CD4-positive, alpha-beta T cell treated with Interleukin-15 for 1 hour (primary cell): ENCODE data around the gene DLGAP1.

Experiments used
- DNase-seq: peaks from one replicate; pipeline ENCODE4 v3.0.0-alpha.2; 2020

The DLGAP1 gene

DNA sequence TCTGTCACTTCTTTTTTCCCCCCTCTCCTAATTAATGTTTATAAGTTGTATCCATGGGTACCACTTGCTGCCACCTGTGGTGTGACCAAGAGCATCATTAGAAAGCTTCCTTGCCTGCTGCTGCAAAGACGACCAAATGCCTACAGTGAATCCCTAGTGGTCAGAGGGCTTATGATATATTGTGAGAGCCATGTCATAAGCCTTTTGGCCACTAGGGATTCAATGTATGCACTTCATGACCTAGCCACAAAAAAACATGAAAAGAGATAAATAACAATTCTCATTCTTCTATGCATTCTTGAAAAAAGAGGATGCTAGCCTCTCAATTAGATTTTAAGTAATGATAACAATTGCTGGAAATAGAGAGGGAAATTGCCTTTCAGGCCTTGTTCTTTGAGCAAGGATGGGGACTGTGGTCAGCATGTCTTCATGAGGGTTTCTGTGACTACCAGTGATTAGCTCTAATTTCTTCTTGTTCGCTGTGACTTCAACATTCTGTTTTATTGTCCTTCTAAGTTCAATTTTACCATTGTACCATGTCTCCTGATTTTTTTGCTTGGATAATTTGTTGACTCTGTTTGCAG is 569.8 kb downstream of the DLGAP1 start:
- no peak for DNase-seq

GRCh38 chr18:3879836-3880120 is 575.3 kb downstream of the DLGAP1 start:
- DNase-seq = no peak

- no peak for DNase-seq
Measured at GRCh38 chr18:3879114-3879835, 575.8 kb downstream of the DLGAP1 start.

GRCh38 chr18:3878401-3878800 is 576.7 kb downstream of the DLGAP1 start:
- DNase-seq = no peak

GRCh38 chr18:3877678-3878077 is 577.4 kb downstream of the DLGAP1 start:
- DNase-seq = no peak

DNA sequence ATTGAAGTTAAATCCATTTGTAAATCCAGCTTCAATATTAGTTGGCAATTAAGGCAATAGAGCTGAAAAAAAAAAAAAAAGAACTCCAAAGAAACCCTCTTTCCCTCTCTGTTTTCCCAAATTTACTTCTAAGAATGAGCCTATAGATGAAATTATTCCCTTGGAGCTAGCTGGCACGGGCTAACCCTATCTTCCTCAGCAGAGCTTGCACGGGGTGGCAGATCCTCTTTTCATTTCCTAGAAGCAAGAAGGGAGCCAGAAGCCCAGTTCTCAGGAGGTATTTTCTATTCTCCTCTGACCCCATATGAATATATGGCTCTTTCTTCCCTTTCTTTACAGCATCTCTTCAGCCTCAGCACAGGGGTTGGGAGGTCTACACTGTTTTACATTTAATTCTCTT is 579.1 kb downstream of the DLGAP1 start:
- no peak for DNase-seq

- no peak for DNase-seq
Measured at GRCh38 chr18:3875376-3875775, 579.7 kb downstream of the DLGAP1 start.

DNA sequence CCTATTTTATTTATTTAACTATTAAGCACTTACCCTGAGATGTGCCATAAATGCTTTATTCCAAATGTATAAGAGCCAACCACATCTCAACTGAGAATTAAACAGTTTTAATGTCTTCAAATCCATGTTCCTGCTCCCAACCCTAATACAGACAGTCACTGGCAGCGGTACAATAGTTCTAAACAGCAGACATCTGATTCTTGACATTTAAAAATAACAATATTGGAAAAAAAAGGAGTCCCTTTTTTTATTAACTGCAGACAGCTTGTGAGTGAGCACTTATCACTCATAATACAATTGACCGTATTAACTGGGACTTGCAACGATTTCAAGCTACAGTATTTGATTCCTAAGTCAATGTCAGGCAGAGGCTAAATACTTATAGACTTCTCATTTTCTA is 580.5 kb downstream of the DLGAP1 start:
- no peak for DNase-seq

- DNase-seq = no peak
Measured at GRCh38 chr18:3874125-3874524, 581.0 kb downstream of the DLGAP1 start.

DNA sequence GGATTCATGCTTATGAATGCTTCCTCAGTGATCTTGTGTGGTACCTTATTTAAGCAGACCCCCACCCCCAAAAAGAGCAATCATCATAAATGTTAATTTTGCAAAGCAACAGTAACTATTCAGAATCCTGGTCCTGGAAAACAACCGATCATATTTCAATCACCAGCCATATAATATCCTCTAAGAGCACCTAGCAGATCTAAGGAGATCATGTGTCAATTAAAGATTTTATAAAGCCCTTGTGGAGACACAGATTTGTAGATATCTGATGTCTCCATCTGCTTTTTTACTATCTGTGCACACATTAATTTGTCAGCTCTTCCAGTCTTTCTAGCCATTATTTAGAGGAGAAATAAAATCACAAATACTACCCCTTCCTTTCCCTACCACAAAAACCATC is 581.4 kb downstream of the DLGAP1 start:
- no peak for DNase-seq

GRCh38 chr18:3873211-3873610 is 581.9 kb downstream of the DLGAP1 start:
- DNase-seq = no peak

DNA sequence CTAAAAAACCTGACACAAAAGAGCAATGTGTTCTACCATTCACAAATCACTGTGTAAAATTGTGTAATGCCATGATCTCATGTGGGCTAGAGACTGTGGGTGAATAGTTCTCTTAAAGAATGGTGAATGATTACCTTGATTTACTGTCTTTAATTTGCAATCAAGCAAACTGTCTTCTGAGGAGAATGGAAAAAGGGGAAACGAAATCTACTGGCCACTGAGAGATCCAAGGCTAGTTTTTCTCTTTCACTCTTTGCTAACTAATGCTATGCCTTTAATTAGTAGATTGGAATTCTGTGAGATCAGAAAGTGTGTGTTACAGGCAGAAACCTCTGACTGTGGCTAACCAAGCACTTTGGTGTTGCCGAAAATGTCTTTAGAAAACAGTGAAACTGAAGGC is 582.5 kb downstream of the DLGAP1 start:
- no peak for DNase-seq

DNA sequence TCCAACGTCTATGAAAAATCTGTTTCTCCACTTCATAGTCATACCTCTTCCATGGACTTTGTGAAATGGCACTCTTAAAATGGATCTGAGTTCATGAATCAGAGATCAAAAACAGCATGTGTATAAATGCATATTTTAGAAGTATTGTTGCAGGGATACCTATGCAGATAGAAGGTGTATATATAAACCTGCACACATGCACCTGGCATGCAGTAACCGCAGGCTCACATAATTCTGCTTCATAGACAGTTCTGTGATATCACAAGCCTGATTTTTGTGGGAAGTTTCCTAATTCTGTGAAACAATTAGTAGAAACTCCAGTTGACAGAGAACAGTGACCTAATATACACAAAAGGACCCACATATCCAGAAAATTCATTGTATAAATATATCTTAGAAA is 583.4 kb downstream of the DLGAP1 start:
- DNase-seq = no peak

- no peak for DNase-seq
Measured at GRCh38 chr18:3870914-3871313, 584.2 kb downstream of the DLGAP1 start.

GRCh38 chr18:3869848-3870247 is 585.3 kb downstream of the DLGAP1 start:
- no peak for DNase-seq

DNA sequence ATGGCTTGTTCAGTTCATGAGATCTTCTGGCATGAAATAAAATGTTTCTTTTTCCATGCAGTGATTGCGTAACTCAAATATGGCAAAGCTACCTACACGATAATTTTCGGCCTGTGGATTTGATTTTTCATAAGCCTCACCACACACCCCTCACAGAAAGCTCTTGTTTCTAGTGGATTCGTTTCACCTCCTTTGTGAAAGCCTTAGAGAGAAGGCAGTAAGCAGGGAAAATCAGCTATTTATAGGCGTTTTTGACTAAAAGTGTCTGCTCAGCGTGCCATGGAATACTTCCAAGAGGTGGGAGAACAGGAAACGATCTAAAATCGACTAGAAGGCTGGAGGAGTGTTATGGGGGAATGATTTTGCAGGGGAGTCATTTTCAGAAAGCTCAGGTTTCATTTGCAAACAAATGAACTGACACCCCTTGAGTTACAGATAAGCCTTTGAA is 587.2 kb downstream of the DLGAP1 start:
- no peak for DNase-seq

DNA sequence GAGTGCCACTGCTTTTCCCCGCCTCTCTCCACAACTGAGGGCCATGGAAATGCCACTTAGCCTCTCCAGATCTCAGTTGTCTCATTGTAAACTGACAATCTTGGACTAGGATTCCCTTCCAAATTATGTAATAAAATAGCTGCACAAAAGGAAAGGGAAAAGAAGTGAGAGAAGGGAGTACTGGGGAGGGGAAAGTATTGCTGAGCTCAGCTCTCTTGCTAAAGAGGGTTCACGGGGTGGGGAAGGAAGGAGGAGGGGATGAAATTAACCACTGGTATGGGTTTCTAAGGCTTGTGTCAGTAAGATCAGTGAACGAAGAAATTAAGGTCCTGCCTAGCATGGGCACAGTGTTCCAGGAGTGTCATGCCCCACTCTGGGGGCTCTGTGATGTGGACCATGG is 587.9 kb downstream of the DLGAP1 start:
- no peak for DNase-seq

GRCh38 chr18:3864669-3865298 is 590.3 kb downstream of the DLGAP1 start:
- no peak for DNase-seq

DNA sequence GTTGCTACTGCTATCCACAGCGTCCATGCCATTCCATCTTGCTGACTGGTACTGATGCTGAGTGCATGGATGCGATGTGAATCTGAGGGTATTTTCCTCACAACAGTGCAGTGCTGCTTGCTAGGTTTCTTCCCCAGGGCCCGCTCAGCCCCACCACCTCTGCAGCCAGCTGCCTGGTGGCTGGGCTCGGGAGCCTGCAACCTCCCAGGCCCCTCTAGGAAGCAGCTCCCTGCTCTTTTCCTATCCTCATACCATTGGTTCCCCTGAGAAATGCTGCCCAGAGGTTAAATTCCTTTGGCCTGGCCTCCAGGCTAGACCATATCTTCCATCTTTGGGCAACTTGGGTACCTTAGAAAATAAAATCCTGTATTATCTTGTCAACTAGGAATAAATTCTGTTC is 591.5 kb downstream of the DLGAP1 start:
- no peak for DNase-seq

DNA sequence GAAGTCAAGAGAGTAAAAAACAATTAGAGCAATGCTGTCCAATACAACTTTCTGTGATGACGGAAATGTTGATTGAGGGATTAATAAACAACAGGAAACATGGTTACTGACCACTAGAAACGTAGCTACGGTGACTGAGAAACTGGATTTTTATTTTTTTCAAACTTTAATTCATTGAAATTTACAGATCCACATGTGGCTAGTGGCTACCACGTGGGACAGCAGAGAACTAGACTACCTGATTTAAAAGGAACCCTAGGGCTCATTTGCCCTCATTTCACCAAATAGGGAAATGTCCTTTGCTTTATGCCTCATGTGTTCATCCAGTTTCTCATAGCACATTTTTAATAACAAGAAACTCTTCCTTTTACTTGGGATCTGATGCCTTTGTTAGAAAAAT is 592.1 kb downstream of the DLGAP1 start:
- no peak for DNase-seq

DNA sequence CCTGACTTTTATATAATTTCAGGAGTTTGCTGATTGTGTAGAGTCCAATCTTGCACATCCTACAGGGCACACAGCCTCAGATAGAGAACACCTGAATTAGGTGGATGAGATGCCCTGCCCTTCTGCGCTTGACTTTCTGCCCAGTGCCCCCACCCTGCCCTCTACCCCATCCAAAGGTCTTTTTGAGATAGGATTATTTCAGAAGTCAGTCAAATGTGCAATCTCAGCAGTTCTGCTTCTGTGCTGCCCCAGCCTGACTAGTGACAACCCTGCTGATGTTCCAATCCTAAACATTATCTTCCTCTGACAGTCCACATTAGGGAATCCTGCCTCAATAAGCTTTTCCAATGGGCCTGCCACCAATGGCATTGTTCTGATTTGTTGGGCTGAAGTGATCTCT is 593.6 kb downstream of the DLGAP1 start:
- DNase-seq = no peak

GRCh38 chr18:3857544-3857943 is 597.6 kb downstream of the DLGAP1 start:
- no peak for DNase-seq

DNA sequence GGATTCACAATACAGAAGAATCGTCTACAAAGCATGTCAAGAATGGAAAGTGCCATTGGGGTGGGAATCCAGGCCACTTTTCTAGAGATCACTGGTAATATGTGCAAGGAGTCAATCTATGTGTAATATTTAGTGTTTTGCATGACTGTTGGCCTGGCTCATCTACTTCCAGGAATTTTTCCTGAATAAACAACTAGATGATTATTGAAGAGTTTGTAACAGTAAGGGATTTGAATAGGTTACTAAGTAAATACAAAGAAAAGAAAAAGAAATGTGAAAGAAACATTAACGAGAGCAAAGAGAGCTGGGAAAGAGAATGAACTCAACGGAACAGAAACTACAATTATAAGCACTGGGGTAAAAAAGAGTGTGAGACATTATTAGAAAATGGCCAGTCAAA is 599.1 kb downstream of the DLGAP1 start:
- DNase-seq = no peak

DNA sequence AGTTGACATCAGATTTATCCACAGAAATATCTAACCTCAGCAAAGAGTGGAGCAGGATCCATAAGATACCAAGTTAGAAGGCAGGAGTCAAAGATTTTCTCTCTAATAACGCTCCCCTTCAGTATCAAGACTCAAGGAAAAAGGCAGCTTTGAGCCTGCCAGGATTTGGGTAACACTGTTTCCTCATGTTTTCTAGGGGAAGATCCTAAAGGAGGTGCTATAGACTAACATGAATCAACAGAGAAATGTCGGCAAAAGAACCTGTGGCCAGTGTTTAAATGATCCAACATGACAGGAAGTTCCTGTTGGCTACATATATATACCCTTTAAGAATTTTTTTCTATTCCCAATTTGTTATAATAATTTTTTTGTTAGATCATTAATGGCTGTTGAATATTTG is 602.8 kb downstream of the DLGAP1 start:
- no peak for DNase-seq

DNA sequence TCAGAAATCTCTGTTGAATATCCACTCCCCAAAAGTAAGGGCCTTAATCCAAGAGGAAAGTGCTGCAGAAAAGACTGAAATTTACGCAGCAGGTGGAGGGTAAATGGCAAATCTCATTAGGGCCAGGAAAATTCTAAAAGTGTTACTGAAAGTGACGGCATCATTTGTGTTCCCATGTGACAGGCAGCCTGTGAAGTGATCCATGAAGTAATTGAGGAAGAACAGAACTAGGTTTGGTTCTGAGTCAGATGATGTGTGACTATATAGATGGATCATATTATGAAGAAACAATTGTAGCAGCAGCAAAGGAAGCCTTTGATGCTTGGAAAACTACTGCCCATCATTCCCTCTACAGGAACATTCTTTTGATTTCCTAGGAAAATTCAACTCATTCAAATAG is 603.9 kb downstream of the DLGAP1 start:
- no peak for DNase-seq
